PC-9 (cell line): ENCODE results near the gene DRGX.

ENCODE experiments used
- CTCF ChIP-seq: fragments of 200-600 bp; sonication (generic); conservative IDR thresholded peaks from 2 replicates; pipeline ENCODE4 v1.6.1; 2017; ENCODE audit warnings: mixed run types, antibody characterized with exemption, mild to moderate bottlenecking, moderate library complexity
- EZH2 ChIP-seq: fragments of 200-600 bp; sonication (generic); IDR thresholded peaks from 2 replicates; pipeline ENCODE4 v1.8.0; 2017; ENCODE audit warnings: antibody characterized with exemption, low read depth

GRCh38 chr10:49385939-49386922 lies 9.7 kb downstream of the DRGX start:
- TF ChIP-seq CTCF, result no peak
- no peak for TF ChIP-seq EZH2
